Measurements from ENCODE around the gene KIF12. TPM values are rescaled to one million over a fixed set of nuclear protein-coding genes. Genes with fewer than 3 reads are reported as not detected.

KIF12 gene
- total and polyA plus RNA-seq, 2 of the 8 experiments (the other 6 are each of a cell fraction or from before 2014, with no cell fraction given), result 2.9 to 3.9 TPM

DNA sequence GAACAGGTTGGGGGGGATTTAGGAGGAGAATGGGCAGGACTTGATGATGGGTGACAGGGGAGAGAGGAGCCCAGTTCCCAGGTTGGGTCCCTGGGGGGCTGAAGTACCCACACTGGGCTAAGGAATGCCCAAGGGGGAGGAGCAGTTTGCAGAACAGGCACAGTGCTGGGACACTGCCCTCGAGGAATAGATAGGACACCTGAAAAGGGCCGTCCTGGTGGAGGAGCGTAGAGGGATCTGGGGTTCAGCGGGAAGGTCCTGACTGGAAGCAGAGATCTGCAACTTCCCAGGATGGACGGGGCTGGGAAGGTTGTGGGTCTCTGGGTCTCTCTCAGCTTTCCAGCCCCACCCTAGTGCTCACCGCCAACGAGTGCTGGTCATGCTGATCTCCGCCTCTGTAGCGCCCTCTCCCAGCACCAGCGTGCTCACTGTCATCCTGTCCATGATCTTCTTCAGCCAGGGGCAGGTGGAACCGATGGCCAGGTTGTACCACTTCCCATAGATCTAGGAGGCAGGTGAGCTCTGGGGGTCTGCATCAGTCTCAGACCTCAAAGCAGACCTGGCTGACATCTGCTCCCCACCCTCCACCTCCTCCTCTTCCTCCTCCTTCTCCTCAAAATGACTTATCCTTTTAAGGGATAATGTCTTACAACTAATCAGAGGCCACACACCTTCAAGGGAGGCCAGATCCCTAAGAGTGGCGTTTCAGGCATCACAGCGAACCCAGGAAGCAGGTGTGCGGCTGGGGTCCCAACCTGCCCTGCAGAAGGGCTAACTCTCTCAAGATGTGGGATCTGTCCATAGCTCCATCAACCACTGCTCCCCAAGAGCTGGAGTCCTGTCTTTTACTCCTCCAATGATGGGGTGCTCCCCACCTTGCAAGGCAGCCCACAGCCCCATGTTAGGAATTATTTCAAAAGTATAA, 22.6 kb downstream of the KIF12 start:
- Histone ChIP-seq H2AK5ac (ENCODE audit: low read depth, low read length) (no peak overlapping the region), H4K91ac (replicated peaks; ENCODE audit: insufficient read length, low read length) (peak overlapping the region; percentile 36), H2BK120ac (replicated peaks; ENCODE audit: low read depth, low read length) (no peak overlapping the region), H2AFZ (ENCODE audit: low read length) (no peak overlapping the region), H3K18ac (ENCODE audit: extremely low read depth, low read length) (no peak overlapping the region), H3K14ac (ENCODE audit: insufficient read length) (no peak overlapping the region), H2BK20ac (ENCODE audit: low read length) (no peak overlapping the region), H3K9me3 (ENCODE audit: insufficient read depth in 2 of 2, low read depth in 1 of 2, low read length in 1 of 2) (no peaks in the 10 kb centered on the region), H3K23ac (ENCODE audit: insufficient read length) (no peak overlapping the region), H3K23me2 (ENCODE audit: low read depth, low read length) (no peaks in the 10 kb centered on the region; the same call in 1 of the 2 replicates), H3K79me2 (ENCODE audit: control insufficient read depth in 1 of 2, insufficient read depth in 2 of 2, low read length in 2 of 2) (no peaks in the 10 kb centered on the region), H3K27me3 (replicated peaks in 1 of 4; ENCODE audit: control insufficient read depth in 3 of 4, extremely low read depth in 1 of 4, insufficient read depth in 3 of 4, low read length in 3 of 4) (peaks cover 0 to 3% (median under 1%) of the 10 kb centered on the region in 4 experiments; a peak in 3 of 7 replicates), H2BK15ac (ENCODE audit: low read length) (peak overlapping the region; percentile 2; the same call in 1 of the 2 replicates), H3K79me1 (ENCODE audit: low read depth, low read length) (no peaks in the 10 kb centered on the region), H3K4me2 (ENCODE audit: insufficient read depth in 1 of 2, low read depth in 2 of 2, low read length in 2 of 2) (no peak overlapping the region), H2BK12ac (ENCODE audit: low read depth, low read length) (0 out of 2 replicates have a peak overlapping the region, but pooled peaks have one; percentile 55), H3K4me3 (ENCODE audit: extremely low read depth in 1 of 4, insufficient read depth in 2 of 4, low read depth in 3 of 4, low read length in 4 of 4) (no peak overlapping the region), H4K5ac (ENCODE audit: insufficient read length, low read depth, low read length) (no peak overlapping the region), H3K9ac (replicated peaks in 1 of 4; ENCODE audit: extremely low read depth in 1 of 4, low read depth in 3 of 4, low read length in 3 of 4) (no peak overlapping the region), H3K36me3 (ENCODE audit: control insufficient read depth in 2 of 4, insufficient read depth in 4 of 4, low read length in 3 of 4) (no peaks in the 10 kb centered on the region), H3K27ac (ENCODE audit: low read depth, low read length) (no peak overlapping the region), H3K4ac (replicated peaks; ENCODE audit: insufficient read length, low read depth, low read length) (no peak overlapping the region), H3K56ac (replicated peaks; ENCODE audit: insufficient read length, low read depth, low read length) (no peak overlapping the region), H2BK5ac (ENCODE audit: low read depth, low read length) (no peak overlapping the region), H4K20me1 (replicated peaks in 1 of 2; ENCODE audit: control insufficient read depth in 1 of 2, insufficient read depth in 2 of 2, low read length in 2 of 2) (no peaks in the 10 kb centered on the region), H3K4me1 (replicated peaks in 1 of 4; ENCODE audit: control insufficient read depth in 3 of 4, insufficient read depth in 4 of 4, low read length in 3 of 4) (peaks cover 0 to 4% (median 3%) of the 10 kb centered on the region in 4 experiments; a peak in 4 of 7 replicates), H4K8ac (ENCODE audit: extremely low read depth, insufficient read depth, low read length) (no peak overlapping the region)
- TF ChIP-seq CBX5 (IDR thresholded peaks at IDR 0.05; ENCODE audit: low read depth, low read length), result no peak
- TF ChIP-seq RAD21 (IDR thresholded peaks at IDR 0.05 in 1 of 2, conservative IDR thresholded peaks at IDR 0.05 in 1 of 2; ENCODE audit: low read depth in 2 of 2, low read length in 2 of 2), result peak; percentile 15 to 32; a peak in 2 of 4 replicates
- no peak for TF ChIP-seq RXRA (IDR thresholded peaks at IDR 0.05; ENCODE audit: insufficient read depth, low read depth, low read length)
- TF ChIP-seq EZH2 (IDR thresholded peaks at IDR 0.05; ENCODE audit: low read depth, low read length, severe bottlenecking), result no peak
- TF ChIP-seq, protein P1, sequence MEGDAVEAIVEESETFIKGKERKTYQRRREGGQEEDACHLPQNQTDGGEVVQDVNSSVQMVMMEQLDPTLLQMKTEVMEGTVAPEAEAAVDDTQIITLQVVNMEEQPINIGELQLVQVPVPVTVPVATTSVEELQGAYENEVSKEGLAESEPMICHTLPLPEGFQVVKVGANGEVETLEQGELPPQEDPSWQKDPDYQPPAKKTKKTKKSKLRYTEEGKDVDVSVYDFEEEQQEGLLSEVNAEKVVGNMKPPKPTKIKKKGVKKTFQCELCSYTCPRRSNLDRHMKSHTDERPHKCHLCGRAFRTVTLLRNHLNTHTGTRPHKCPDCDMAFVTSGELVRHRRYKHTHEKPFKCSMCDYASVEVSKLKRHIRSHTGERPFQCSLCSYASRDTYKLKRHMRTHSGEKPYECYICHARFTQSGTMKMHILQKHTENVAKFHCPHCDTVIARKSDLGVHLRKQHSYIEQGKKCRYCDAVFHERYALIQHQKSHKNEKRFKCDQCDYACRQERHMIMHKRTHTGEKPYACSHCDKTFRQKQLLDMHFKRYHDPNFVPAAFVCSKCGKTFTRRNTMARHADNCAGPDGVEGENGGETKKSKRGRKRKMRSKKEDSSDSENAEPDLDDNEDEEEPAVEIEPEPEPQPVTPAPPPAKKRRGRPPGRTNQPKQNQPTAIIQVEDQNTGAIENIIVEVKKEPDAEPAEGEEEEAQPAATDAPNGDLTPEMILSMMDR (IDR thresholded peaks at IDR 0.05; ENCODE audit: control extremely low read depth in 1 of 3, insufficient read depth in 1 of 3, low read depth in 1 of 3, low read length in 3 of 3), result peak; percentile 36 to 55 (median 46)
- TF ChIP-seq JUN (IDR thresholded peaks at IDR 0.05; ENCODE audit: low read depth, low read length), result no peak
- no peak for DNase-seq (ENCODE audit: low read depth in 1 of 2, low spot score in 2 of 2)
- ChIA-PET CTCF (ENCODE audit: partially characterized antibody) (interaction anchor here (0.6 to 10.3 kb wide), 8 partner anchors 11 to 407 kb away, joined by 3 to 144 read pairs (median 3); no protein-coding TSS in a partner anchor), POLR2A (ENCODE audit: partially characterized antibody) (no interaction called here)
- no peak for FAIRE-seq
- 84% methylated on average over 13 of the region's 14 CpGs; no CpG with 5 or more reads in 1 of the 2 experiments for WGBS, 2 experiments (ENCODE audit: extremely low coverage in 1 of 2, insufficient coverage in 1 of 2, insufficient read length in 1 of 2, insufficient replicate concordance in 2 of 2, low coverage in 1 of 2, low lambda C conversion rate in 2 of 2, missing lambda C conversion rate in 1 of 2)

Data from H1 (cell line).